GM12878 (cell line): Measurements from ENCODE around the gene SMPD4. TPM values are rescaled to one million over a fixed set of nuclear protein-coding genes. Genes with fewer than 3 reads are reported as not detected.
A peak's percentile ranks its signal among the peaks of the same experiment; 100 is the strongest.

Experiments
- BACH1 ChIP-seq: fragments of 450-650 bp; IDR thresholded peaks from 2 replicates; pipeline ENCODE4 v1.6.1; 2017; ENCODE audit warnings: mild to moderate bottlenecking, borderline replicate concordance
- BMI1 ChIP-seq: fragments of 450-650 bp; IDR thresholded peaks from 2 replicates; pipeline ENCODE4 v1.6.1; 2016; ENCODE audit warnings: mild to moderate bottlenecking, moderate library complexity, borderline replicate concordance
- CBFB ChIP-seq: IDR thresholded peaks from 2 replicates; pipeline ENCODE4 v1.6.1; 2016; ENCODE audit warnings: antibody characterized with exemption, low read depth
- CHD2 ChIP-seq: IDR thresholded peaks from 2 replicates; pipeline ENCODE4 v1.6.1; 2011; ENCODE audit warnings: low read depth, low read length, improper control_type of control experiment, borderline replicate concordance
- CHD4 ChIP-seq: fragments of 200-600 bp; sonication (generic); IDR thresholded peaks from 2 replicates; pipeline ENCODE4 v1.6.1; 2016; ENCODE audit warnings: mild to moderate bottlenecking
- CREB1 ChIP-seq: IDR thresholded peaks from 2 replicates; pipeline ENCODE4 v1.6.1; 2012; ENCODE audit warnings: low read depth, mild to moderate bottlenecking, inconsistent platforms
- FOXM1 ChIP-seq: IDR thresholded peaks from 2 replicates; pipeline ENCODE4 v1.6.1; 2012; ENCODE audit warnings: low read depth, mild to moderate bottlenecking, inconsistent platforms, low read length, moderate library complexity
- IKZF1 ChIP-seq: fragments of 450-650 bp; conservative IDR thresholded peaks from 2 replicates; pipeline ENCODE4 v1.6.1; 2017; ENCODE audit warnings: antibody characterized with exemption, mild to moderate bottlenecking
- IKZF2 ChIP-seq, 2 experiments: fragments of 450-650 bp; IDR thresholded peaks; 2 replicates each; pipeline ENCODE4 v1.6.1; 2017; ENCODE audit warnings: mild to moderate bottlenecking in 2 of 2, moderate library complexity in 2 of 2
- IRF4 ChIP-seq: IDR thresholded peaks from 2 replicates; pipeline ENCODE4 v1.6.1; 2011; ENCODE audit warnings: low read depth, low read length
- MEF2A ChIP-seq: IDR thresholded peaks from 2 replicates; pipeline ENCODE4 v1.6.1; 2011; ENCODE audit warnings: low read depth, mild to moderate bottlenecking, low read length, moderate library complexity; ENCODE audit not compliant: insufficient read depth
- NFIC ChIP-seq: IDR thresholded peaks from 2 replicates; pipeline ENCODE4 v1.6.1; 2012; ENCODE audit warnings: low read depth, mild to moderate bottlenecking, inconsistent platforms, low read length, moderate library complexity
- NFXL1 ChIP-seq: fragments of 450-650 bp; IDR thresholded peaks from 2 replicates; pipeline ENCODE4 v1.6.1; 2017; ENCODE audit warnings: antibody characterized with exemption, mild to moderate bottlenecking, borderline replicate concordance
- NR2C1 ChIP-seq: fragments of 450-650 bp; IDR thresholded peaks from 2 replicates; pipeline ENCODE4 v1.6.1; 2017; ENCODE audit warnings: antibody characterized with exemption, mild to moderate bottlenecking, moderate library complexity
- POLR2A ChIP-seq: IDR thresholded peaks from 2 replicates; pipeline ENCODE4 v1.6.1; 2011; ENCODE audit warnings: low read depth, mild to moderate bottlenecking, low read length
- POLR2AphosphoS5 ChIP-seq: IDR thresholded peaks from 2 replicates; pipeline ENCODE4 v1.6.1; 2011; ENCODE audit warnings: mild to moderate bottlenecking, low read length, inconsistent platforms
- POU2F2 ChIP-seq: IDR thresholded peaks from 3 replicates; pipeline ENCODE4 v1.6.1; 2011; ENCODE audit warnings: low read depth, mild to moderate bottlenecking, low read length, borderline replicate concordance
- RFX5 ChIP-seq: IDR thresholded peaks from 2 replicates; pipeline ENCODE4 v1.6.1; 2011; ENCODE audit warnings: low read depth, low read length, improper control_type of control experiment
- RUNX3 ChIP-seq: IDR thresholded peaks from 2 replicates; pipeline ENCODE4 v1.6.1; 2012; ENCODE audit warnings: low read length, inconsistent platforms
- SP1 ChIP-seq: IDR thresholded peaks from one replicate; pipeline ENCODE4 v1.6.1; 2011; ENCODE audit warnings: low read depth, low read length
- SUPT20H ChIP-seq: IDR thresholded peaks from 2 replicates; pipeline ENCODE4 v1.6.1; 2011; ENCODE audit warnings: low read depth, mild to moderate bottlenecking, low read length, moderate library complexity, borderline replicate concordance; ENCODE audit not compliant: control insufficient read depth
- TARDBP ChIP-seq: IDR thresholded peaks from 2 replicates; pipeline ENCODE4 v1.6.1; 2016; ENCODE audit warnings: borderline replicate concordance
- ZNF622 ChIP-seq: fragments of 450-650 bp; IDR thresholded peaks from 2 replicates; pipeline ENCODE4 v1.6.1; 2017; ENCODE audit warnings: mild to moderate bottlenecking, inconsistent platforms
- ZZZ3 ChIP-seq: IDR thresholded peaks from 2 replicates; pipeline ENCODE4 v1.6.1; 2011; ENCODE audit warnings: low read depth; ENCODE audit not compliant: control insufficient read depth, insufficient read length
- polyA plus RNA-seq, 11 experiments: library from polyadenylated mRNA; depleted of rRNA in 4 of 11; unstranded in 6 of 11; stranded (reverse) in 5 of 11; fragments of >200 nt; fragmentation: Nextera tagmentation in 4 of 11; fragmentation: Illumina TruSeq in 1 of 11; extraction: Ambion mirVana in 4 of 11; extraction: Trizol in 1 of 11; gene quantifications; 1 replicate in 1 of 11; 2 replicates in 10 of 11; pipeline versions ENCODE4 v1.2.1 to v1.2.3, GENCODE V29; 2011 to 2016; ENCODE audit warnings: inconsistent platforms in 2 of 11, missing spikeins in 2 of 11, low read depth in 1 of 11
- total RNA-seq, 4 experiments: library from RNA; depleted of rRNA in 3 of 4; stranded (reverse); fragments of >200 nt in 3 of 4; fragmentation: Illumina TruSeq in 1 of 4; extraction: Trizol in 1 of 4; gene quantifications; 2 replicates each; pipeline versions ENCODE4 v1.2.1 to v1.2.3, GENCODE V29; 2013 to 2021
- TF ChIP-seq, protein P1 (sequence below): fragments of 450-650 bp; IDR thresholded peaks from 2 replicates; pipeline ENCODE4 v1.6.1; 2017; ENCODE audit warnings: antibody characterized with exemption, mild to moderate bottlenecking, moderate library complexity
- TF ChIP-seq, protein P2 (sequence below): fragments of 450-650 bp; IDR thresholded peaks from 2 replicates; pipeline ENCODE4 v1.6.1; 2014; ENCODE audit warnings: mild to moderate bottlenecking
- TF ChIP-seq, protein P3 (sequence below): fragments of 450-650 bp; IDR thresholded peaks from 2 replicates; pipeline ENCODE4 v1.6.1; 2017; ENCODE audit warnings: mild to moderate bottlenecking, moderate library complexity

SMPD4 gene
- total and polyA plus RNA-seq, 10 of the 15 experiments (the other 5 are each of a cell fraction or from before 2014, with no cell fraction given): 5.0 to 82.0 (median 45.7) TPM

DNA sequence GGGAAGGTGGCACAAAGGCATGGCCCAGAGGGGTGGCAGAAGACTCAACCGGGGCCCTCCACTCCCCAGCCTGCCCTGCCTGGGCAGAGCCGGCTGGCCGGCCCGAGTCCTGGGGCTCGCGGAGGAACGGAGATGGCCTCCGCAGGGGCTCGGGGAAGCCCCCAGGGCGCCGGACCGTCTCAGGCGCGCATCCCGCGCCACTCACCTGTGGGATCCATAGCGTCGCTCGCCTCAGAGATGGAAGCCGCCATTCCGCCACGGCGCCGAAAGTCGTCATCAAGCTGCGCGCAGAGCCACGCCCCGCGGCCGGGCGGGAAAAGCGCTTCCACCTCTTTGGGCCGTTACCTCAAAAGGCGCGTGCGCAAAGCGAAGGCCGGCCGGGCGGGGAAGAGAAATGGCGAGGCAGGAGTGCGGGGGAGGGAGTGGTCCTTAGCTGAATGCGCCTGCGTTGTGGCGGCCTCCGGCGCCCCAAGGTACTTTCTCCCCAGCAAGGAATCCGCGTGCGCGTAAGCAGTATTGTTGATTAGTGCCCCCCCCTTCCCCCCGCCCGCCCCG, at the start of gene SMPD4 (continued):
- TF ChIP-seq, protein P1, sequence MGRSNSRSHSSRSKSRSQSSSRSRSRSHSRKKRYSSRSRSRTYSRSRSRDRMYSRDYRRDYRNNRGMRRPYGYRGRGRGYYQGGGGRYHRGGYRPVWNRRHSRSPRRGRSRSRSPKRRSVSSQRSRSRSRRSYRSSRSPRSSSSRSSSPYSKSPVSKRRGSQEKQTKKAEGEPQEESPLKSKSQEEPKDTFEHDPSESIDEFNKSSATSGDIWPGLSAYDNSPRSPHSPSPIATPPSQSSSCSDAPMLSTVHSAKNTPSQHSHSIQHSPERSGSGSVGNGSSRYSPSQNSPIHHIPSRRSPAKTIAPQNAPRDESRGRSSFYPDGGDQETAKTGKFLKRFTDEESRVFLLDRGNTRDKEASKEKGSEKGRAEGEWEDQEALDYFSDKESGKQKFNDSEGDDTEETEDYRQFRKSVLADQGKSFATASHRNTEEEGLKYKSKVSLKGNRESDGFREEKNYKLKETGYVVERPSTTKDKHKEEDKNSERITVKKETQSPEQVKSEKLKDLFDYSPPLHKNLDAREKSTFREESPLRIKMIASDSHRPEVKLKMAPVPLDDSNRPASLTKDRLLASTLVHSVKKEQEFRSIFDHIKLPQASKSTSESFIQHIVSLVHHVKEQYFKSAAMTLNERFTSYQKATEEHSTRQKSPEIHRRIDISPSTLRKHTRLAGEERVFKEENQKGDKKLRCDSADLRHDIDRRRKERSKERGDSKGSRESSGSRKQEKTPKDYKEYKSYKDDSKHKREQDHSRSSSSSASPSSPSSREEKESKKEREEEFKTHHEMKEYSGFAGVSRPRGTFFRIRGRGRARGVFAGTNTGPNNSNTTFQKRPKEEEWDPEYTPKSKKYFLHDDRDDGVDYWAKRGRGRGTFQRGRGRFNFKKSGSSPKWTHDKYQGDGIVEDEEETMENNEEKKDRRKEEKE: no peak
- TF ChIP-seq POLR2A (peak; percentile 69), RFX5 (no peak), ZNF622 (no peak), NFXL1 (no peak), SUPT20H (no peak), CHD4 (no peak), NFIC (no peak), NR2C1 (no peak; the same call in 1 of the 2 replicates), CHD2 (0 out of 2 replicates have a peak, but pooled peaks have one; percentile 39), FOXM1 (no peak), MEF2A (no peak), POLR2AphosphoS5 (peak; percentile 53; the same call in 1 of the 2 replicates), SP1 (peak; percentile 76), RUNX3 (peak; percentile 41), IRF4 (no peak), TARDBP (0 out of 2 replicates have a peak, but pooled peaks have one; percentile 66), BMI1 (no peak), BACH1 (no peak; the same call in 1 of the 2 replicates), CBFB (peak; percentile 49; the same call in 1 of the 2 replicates), IKZF1 (peak; percentile 54), ZZZ3 (no peak), POU2F2 (no peak), CREB1 (peak; percentile 98), IKZF2 (IDR thresholded peaks at IDR 0.05) (no peak)
- TF ChIP-seq, protein P2, sequence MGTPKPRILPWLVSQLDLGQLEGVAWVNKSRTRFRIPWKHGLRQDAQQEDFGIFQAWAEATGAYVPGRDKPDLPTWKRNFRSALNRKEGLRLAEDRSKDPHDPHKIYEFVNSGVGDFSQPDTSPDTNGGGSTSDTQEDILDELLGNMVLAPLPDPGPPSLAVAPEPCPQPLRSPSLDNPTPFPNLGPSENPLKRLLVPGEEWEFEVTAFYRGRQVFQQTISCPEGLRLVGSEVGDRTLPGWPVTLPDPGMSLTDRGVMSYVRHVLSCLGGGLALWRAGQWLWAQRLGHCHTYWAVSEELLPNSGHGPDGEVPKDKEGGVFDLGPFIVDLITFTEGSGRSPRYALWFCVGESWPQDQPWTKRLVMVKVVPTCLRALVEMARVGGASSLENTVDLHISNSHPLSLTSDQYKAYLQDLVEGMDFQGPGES: no peak
- TF ChIP-seq, protein P3, sequence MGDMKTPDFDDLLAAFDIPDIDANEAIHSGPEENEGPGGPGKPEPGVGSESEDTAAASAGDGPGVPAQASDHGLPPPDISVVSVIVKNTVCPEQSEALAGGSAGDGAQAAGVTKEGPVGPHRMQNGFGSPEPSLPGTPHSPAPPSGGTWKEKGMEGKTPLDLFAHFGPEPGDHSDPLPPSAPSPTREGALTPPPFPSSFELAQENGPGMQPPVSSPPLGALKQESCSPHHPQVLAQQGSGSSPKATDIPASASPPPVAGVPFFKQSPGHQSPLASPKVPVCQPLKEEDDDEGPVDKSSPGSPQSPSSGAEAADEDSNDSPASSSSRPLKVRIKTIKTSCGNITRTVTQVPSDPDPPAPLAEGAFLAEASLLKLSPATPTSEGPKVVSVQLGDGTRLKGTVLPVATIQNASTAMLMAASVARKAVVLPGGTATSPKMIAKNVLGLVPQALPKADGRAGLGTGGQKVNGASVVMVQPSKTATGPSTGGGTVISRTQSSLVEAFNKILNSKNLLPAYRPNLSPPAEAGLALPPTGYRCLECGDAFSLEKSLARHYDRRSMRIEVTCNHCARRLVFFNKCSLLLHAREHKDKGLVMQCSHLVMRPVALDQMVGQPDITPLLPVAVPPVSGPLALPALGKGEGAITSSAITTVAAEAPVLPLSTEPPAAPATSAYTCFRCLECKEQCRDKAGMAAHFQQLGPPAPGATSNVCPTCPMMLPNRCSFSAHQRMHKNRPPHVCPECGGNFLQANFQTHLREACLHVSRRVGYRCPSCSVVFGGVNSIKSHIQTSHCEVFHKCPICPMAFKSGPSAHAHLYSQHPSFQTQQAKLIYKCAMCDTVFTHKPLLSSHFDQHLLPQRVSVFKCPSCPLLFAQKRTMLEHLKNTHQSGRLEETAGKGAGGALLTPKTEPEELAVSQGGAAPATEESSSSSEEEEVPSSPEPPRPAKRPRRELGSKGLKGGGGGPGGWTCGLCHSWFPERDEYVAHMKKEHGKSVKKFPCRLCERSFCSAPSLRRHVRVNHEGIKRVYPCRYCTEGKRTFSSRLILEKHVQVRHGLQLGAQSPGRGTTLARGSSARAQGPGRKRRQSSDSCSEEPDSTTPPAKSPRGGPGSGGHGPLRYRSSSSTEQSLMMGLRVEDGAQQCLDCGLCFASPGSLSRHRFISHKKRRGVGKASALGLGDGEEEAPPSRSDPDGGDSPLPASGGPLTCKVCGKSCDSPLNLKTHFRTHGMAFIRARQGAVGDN: no peak
